Activated naive CD8-positive, alpha-beta T cell treated with anti-CD3 and anti-CD28 coated beads, Interleukin-2, amount 10 ng/mL, durations not matched to agents 7 days and 5 days (primary cell): ENCODE measurements around the gene TRIM36. TPM values are rescaled to one million over a fixed set of nuclear protein-coding genes. Genes with fewer than 3 reads are reported as not detected.

ENCODE experiments used
- ATAC-seq: fragments of 150-1000 bp; cut with Tn5 transposase; one replicate; pipeline ENCODE4 v1.10.0; 2021; ENCODE audit warnings: low read depth, moderate library complexity
- POLR2A ChIA-PET: fragments of 350-600 bp; sonication (Branson Sonifier 250); formaldehyde crosslinking; loops from one replicate; lab custom pipeline; 2021; ENCODE audit warnings: antibody characterized with exemption; lab: Charles Lee
- DNase-seq: peaks from one replicate; pipeline ENCODE4 v3.0.0; 2021
- H3K27ac Mint-ChIP-seq: one replicate; pipeline ENCODE4 v1.8.0; 2022; ENCODE audit warnings: mild to moderate bottlenecking, mixed read lengths
- H3K27me3 Mint-ChIP-seq: one replicate; pipeline ENCODE4 v1.8.0; 2022; ENCODE audit warnings: mild to moderate bottlenecking, moderate library complexity, mixed read lengths
- H3K36me3 Mint-ChIP-seq: one replicate; pipeline ENCODE4 v1.8.0; 2021; ENCODE audit warnings: mild to moderate bottlenecking, mixed read lengths
- H3K4me1 Mint-ChIP-seq: one replicate; pipeline ENCODE4 v1.8.0; 2021; ENCODE audit warnings: mixed read lengths
- H3K4me3 Mint-ChIP-seq: one replicate; pipeline ENCODE4 v1.8.0; 2022; ENCODE audit warnings: mild to moderate bottlenecking, moderate library complexity, mixed read lengths
- H3K9me3 Mint-ChIP-seq: one replicate; pipeline ENCODE4 v1.8.0; 2021; ENCODE audit warnings: mixed read lengths
- total RNA-seq, 2 experiments: library from RNA; stranded (reverse); gene quantifications; one replicate each; pipeline ENCODE4 v1.2.3, GENCODE V29; 2021

Gene TRIM36
- total RNA-seq, 2 experiments from 2014 or later, result 0.17 to 0.26 TPM

- Mint-ChIP-seq H3K27me3 (peaks cover 10% of the 10 kb centered on the region), H3K4me3 (no peak overlapping the region), H3K4me1 (peaks cover 1% of the 10 kb centered on the region), H3K27ac (no peak overlapping the region), H3K9me3 (no peaks in the 10 kb centered on the region), H3K36me3 (no peaks in the 10 kb centered on the region)
- POLR2A ChIA-PET, result no interaction called here
- DNase-seq (no peak), ATAC-seq (no peak)
Measured at GRCh38 chr5:115136294-115136693, 33.4 kb downstream of the TRIM36 start.

DNA sequence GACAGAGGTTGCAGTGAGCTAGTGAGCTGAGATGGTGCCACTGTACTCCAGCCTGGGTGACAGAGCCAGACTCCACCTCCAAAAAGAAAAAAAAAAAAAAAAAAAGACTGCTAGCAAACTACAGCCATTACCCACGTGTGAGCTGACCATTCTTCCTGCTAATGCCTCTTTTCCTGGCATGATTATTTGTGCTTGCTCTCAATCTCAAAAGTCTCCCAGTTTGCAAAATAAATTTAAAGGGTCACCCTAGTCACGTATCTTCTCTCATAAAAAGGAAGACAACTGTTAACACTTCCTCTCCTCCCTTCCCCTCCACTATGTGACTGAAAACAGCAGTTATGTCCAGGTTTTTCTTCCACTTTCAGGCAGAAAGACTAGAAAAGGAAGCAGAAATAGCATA is 37.2 kb downstream of the TRIM36 start:
- Mint-ChIP-seq H3K36me3 (no peaks in the 10 kb centered on the region), H3K27ac (no peak overlapping the region), H3K4me3 (no peak overlapping the region), H3K9me3 (no peaks in the 10 kb centered on the region), H3K27me3 (peaks cover 9% of the 10 kb centered on the region), H3K4me1 (peaks cover 1% of the 10 kb centered on the region)
- DNase-seq (no peak), ATAC-seq (no peak)
- POLR2A ChIA-PET, result no interaction called here

DNA sequence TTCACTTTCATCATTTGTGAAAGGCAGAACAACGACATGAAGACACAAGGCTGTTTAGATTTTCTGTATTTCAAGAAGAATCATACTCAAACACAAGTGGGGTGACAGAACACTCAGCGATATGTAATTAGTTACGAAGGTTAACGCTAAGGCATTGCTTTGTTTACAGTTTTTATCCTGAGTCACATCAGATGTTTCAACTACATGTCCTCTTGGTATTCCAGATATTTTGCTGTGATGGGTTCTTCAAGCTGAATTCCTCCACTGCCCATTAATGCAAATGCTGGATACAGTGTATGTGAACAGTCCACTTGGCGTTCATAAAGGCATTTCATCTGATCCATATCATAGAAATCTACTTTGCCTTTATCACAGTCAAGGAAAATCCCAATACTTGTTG is 43.4 kb downstream of the TRIM36 start:
- H3K27me3 Mint-ChIP-seq, result peaks cover 3% of the 10 kb centered on the region
- ATAC-seq, result no peak
- POLR2A ChIA-PET, result no interaction called here
- no peaks in the 10 kb centered on the region for H3K4me1 Mint-ChIP-seq
- no peak overlapping the region for H3K4me3 Mint-ChIP-seq
- H3K27ac Mint-ChIP-seq, result no peak overlapping the region
- no peak for DNase-seq
- H3K9me3 Mint-ChIP-seq, result peaks cover 1% of the 10 kb centered on the region
- no peaks in the 10 kb centered on the region for H3K36me3 Mint-ChIP-seq

- Mint-ChIP-seq H3K27ac (no peak overlapping the region), H3K27me3 (peaks cover 3% of the 10 kb centered on the region), H3K36me3 (no peaks in the 10 kb centered on the region), H3K4me3 (no peak overlapping the region), H3K9me3 (peaks cover 3% of the 10 kb centered on the region), H3K4me1 (no peaks in the 10 kb centered on the region)
- no peak for ATAC-seq
- no peak for DNase-seq
- POLR2A ChIA-PET, result no interaction called here
Measured at GRCh38 chr5:115124741-115125140, 45.0 kb downstream of the TRIM36 start.

- Mint-ChIP-seq H3K36me3 (no peaks in the 10 kb centered on the region), H3K27me3 (peaks cover 11% of the 10 kb centered on the region), H3K27ac (no peak overlapping the region), H3K4me3 (no peak overlapping the region), H3K9me3 (peaks cover 6% of the 10 kb centered on the region), H3K4me1 (no peaks in the 10 kb centered on the region)
- POLR2A ChIA-PET, result no interaction called here
- DNase-seq (no peak), ATAC-seq (no peak)
Measured at GRCh38 chr5:115116001-115116400, 53.7 kb downstream of the TRIM36 start.

DNA sequence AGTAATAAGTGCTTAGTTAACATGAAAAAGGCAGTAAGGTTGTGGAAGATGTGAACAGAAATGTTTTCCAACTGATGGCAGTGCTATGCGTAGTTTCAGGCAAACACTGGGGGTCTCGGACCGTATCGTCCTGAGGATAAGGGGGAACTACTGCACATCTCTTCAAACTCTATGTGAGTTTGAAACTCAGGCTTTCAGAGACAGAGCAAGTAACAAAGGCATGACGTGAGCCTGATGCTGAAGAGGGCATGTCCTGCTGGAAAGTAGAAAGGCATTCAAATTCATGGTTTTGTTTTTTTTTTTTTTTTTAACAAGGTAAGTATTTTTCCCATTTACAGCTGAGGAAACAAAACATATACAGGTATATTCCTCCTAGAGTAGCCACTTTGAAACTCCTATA is 59.9 kb downstream of the TRIM36 start:
- Mint-ChIP-seq H3K27ac (no peak overlapping the region), H3K4me1 (no peaks in the 10 kb centered on the region), H3K36me3 (no peaks in the 10 kb centered on the region), H3K9me3 (no peaks in the 10 kb centered on the region), H3K27me3 (peaks cover 12% of the 10 kb centered on the region), H3K4me3 (no peak overlapping the region)
- no peak for DNase-seq
- no peak for ATAC-seq
- POLR2A ChIA-PET, result no interaction called here

DNA sequence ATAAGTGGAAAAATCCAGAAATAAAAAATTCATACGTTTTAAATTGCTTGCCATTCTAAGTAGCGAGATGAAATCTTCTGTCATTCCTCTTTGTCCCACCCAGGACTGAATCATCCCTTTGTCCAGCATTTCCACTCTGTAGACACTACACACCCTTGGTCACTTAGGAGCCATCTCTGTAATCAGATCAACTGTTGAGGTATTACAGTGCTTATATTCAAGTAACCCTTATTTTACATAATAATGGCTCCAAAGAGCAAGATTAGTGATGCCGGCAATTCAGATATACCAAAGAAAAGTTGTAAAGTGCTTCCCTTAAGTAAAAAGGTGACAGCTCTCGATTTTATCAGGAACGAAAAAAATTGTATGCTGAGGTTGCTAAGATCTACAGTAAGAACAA is 60.4 kb downstream of the TRIM36 start:
- Mint-ChIP-seq H3K4me3 (no peak overlapping the region), H3K27ac (no peak overlapping the region), H3K27me3 (peaks cover 12% of the 10 kb centered on the region), H3K36me3 (no peaks in the 10 kb centered on the region), H3K9me3 (no peaks in the 10 kb centered on the region), H3K4me1 (no peaks in the 10 kb centered on the region)
- no peak for ATAC-seq
- DNase-seq, result no peak
- POLR2A ChIA-PET, result no interaction called here

DNA sequence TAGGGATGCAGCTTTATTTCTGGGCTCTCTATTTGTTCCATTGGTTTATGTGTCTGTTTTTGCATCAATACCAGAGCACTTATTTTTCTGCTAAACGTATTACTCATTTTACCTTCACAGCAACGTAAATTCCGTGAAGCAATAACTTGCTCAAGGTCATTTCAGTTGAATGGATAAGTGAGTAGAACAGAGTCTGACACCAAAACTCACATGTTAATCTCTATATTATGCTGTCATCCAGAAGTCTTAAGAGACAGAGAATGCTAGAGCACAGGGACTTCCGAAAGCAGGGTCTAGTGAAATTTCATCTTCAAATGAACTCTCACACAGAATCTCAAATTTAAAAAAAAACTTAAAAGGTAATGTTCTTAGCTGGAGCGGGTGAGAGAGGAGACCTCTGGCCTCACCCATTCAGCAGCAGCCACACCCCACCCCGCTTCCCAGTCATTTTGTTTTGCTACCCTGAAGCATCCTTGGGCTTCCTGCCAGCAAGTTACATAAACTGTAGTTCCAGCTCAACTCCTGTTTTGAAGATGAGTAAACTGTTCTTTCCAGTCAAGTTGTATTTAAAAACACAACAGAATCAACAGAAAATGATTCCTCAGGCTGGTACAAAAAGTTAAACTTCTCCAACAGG is 69.3 kb downstream of the TRIM36 start:
- Mint-ChIP-seq H3K4me1 (no peaks in the 10 kb centered on the region), H3K9me3 (no peaks in the 10 kb centered on the region), H3K36me3 (no peaks in the 10 kb centered on the region), H3K4me3 (no peak overlapping the region), H3K27me3 (peaks cover 14% of the 10 kb centered on the region), H3K27ac (no peak overlapping the region)
- DNase-seq (no peak), ATAC-seq (no peak)
- POLR2A ChIA-PET, result interaction anchor here (0.6 kb wide), 1 partner anchor 171 kb away, joined by 5 read pairs; no protein-coding TSS in a partner anchor

DNA sequence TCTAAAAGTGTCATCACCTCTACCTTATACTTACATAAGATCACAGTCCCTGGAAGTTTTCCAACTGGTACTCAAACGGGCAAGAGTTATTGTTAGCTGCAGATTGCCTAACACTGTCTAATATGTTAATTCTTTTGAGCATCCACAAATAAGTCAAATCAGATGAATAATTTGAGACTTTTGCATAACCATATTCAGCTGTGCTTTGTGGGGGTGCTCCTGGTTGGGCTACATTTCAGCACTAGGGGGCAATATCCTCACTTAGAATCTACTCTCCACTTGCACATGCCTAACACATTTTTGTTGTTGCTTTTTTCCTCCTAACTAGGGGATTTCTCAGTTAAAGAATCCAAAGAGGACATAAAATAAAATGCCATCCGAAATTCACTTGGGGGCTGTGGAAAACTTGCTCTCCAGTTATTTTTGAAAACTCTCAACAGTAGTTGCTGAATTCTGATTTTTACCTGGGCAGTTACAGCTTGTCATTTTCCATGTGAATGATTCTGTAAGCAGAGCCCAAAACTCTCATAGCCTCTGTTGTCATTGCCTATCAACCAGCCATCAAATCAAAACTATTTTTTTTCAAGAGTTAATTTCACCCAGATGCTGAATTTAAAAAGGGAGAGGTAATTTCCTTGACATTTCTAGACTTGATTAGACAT is 71.5 kb downstream of the TRIM36 start:
- DNase-seq (no peak), ATAC-seq (peak; percentile 60)
- H3K9me3 Mint-ChIP-seq, result no peaks in the 10 kb centered on the region
- POLR2A ChIA-PET, result no interaction called here
- no peak overlapping the region for H3K4me3 Mint-ChIP-seq
- no peaks in the 10 kb centered on the region for H3K4me1 Mint-ChIP-seq
- H3K36me3 Mint-ChIP-seq, result no peaks in the 10 kb centered on the region
- no peak overlapping the region for H3K27ac Mint-ChIP-seq
- H3K27me3 Mint-ChIP-seq, result peaks cover 14% of the 10 kb centered on the region

DNA sequence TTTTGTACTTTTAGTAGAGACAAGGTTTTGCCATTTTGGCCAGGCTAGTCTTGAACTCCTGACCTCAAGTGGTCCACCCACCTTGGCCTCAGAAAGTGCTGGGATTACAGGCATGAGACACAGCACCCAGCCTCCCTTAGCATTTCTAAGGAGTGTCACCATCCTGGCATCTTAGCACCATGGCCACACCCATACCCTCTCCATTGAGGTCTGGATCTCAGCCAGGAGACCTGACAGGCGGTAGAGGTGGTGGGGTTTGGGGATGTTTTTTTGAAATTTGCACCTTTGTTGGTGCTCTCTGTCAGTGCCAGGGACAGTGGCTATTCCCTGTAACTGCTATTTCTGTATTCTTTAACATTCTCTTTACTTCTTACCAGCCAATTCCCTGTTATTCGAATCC is 72.5 kb downstream of the TRIM36 start:
- Mint-ChIP-seq H3K36me3 (no peaks in the 10 kb centered on the region), H3K27me3 (peaks cover 17% of the 10 kb centered on the region), H3K9me3 (no peaks in the 10 kb centered on the region), H3K4me1 (no peaks in the 10 kb centered on the region), H3K4me3 (no peak overlapping the region), H3K27ac (no peak overlapping the region)
- POLR2A ChIA-PET, result no interaction called here
- no peak for ATAC-seq
- DNase-seq, result no peak

DNA sequence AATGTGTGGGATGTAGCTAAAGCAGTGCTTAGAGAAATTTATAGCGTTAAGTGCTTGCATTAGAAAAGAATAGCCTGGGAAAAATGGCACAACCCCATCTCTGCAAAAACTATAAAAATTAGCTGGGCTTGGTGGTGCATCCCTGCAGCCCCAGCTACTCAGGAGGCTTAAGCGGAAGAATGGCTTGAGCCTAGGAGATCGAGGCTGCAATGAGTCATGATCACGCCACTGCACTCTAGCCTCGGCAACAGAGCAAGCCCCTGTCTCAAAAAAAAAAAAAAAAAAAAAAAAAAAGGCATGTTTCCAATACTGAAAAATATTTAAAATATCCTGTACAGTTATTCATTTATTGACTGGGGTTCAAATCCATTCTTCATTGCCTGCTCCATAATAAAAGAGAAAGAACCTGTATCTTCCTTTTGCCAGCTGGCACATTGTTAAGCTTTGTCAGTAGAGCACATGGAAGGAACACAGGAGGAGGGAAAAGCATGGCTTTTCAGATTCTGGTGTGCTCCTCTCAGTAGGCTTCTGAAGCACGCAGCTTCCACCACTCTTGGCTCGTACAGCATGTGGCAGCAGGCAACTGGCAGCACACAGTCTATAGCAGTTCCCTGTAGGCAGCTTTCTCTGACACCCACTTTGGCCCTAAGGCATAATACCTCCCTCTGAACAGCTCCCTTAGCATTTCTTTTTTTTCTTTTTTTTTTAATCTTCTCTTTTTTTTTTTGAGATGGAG is 73.5 kb downstream of the TRIM36 start:
- no peak for ATAC-seq
- H3K4me3 Mint-ChIP-seq, result no peak overlapping the region
- H3K36me3 Mint-ChIP-seq, result no peaks in the 10 kb centered on the region
- POLR2A ChIA-PET, result no interaction called here
- no peak for DNase-seq
- peaks cover 19% of the 10 kb centered on the region for H3K27me3 Mint-ChIP-seq
- no peaks in the 10 kb centered on the region for H3K9me3 Mint-ChIP-seq
- no peaks in the 10 kb centered on the region for H3K4me1 Mint-ChIP-seq
- H3K27ac Mint-ChIP-seq, result no peak overlapping the region

DNA sequence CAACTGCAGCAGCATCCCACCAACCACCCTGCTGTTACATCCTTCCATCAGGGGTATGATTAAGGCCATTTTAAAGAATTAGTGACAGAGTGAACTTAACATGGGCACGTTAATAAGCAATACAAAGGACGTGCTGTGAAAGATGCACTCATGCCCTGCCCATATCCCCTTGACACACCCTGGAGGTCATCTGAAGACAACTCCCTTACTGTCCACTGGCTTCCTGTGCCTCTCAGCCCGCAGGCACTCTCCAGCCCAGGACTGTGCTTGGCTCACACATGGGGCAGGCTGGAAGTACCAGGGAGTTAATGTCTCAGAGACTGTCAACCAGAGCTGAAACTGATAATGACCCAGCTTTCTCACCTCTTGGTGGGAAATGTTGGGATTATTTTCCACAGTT is 81.8 kb downstream of the TRIM36 start:
- POLR2A ChIA-PET, result no interaction called here
- no peak for DNase-seq
- ATAC-seq, result no peak
- peaks cover 19% of the 10 kb centered on the region for H3K27me3 Mint-ChIP-seq
- no peaks in the 10 kb centered on the region for H3K4me1 Mint-ChIP-seq
- no peaks in the 10 kb centered on the region for H3K9me3 Mint-ChIP-seq
- H3K4me3 Mint-ChIP-seq, result no peak overlapping the region
- no peaks in the 10 kb centered on the region for H3K36me3 Mint-ChIP-seq
- no peak overlapping the region for H3K27ac Mint-ChIP-seq

- no peaks in the 10 kb centered on the region for H3K4me1 Mint-ChIP-seq
- H3K9me3 Mint-ChIP-seq, result no peaks in the 10 kb centered on the region
- H3K4me3 Mint-ChIP-seq, result no peak overlapping the region
- POLR2A ChIA-PET, result no interaction called here
- H3K27me3 Mint-ChIP-seq, result peaks cover 19% of the 10 kb centered on the region
- no peak for DNase-seq
- no peak for ATAC-seq
- H3K27ac Mint-ChIP-seq, result no peak overlapping the region
- H3K36me3 Mint-ChIP-seq, result no peaks in the 10 kb centered on the region
Measured at GRCh38 chr5:115086473-115086872, 83.2 kb downstream of the TRIM36 start.

DNA sequence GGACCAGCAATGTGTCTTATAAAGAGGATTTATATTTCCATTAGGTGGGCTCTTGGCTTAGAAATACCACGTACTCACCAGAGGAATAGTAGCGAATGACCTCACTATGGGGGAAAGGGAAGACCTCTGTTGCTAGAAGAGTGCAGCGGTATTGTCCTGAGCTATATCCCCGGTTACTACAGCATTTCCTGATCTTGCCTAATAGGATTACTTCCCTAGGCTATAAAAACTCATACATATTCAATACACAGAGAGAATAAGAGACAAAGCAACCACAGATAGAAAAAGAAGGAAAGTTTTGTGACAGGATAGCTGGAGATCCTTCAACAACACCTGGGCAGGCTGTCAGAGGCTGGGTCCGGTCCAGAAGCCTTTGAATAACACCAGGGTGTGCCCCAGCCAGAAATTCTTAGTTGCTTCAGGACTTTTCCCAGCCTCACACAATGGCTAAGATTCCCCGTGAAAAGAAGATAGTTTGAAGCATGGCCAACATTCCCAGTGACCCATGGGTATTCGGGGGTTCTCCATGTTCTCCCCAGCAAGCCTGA is 85.4 kb downstream of the TRIM36 start:
- no peaks in the 10 kb centered on the region for H3K4me1 Mint-ChIP-seq
- no peak overlapping the region for H3K27ac Mint-ChIP-seq
- peaks cover 15% of the 10 kb centered on the region for H3K27me3 Mint-ChIP-seq
- no peak overlapping the region for H3K4me3 Mint-ChIP-seq
- no peaks in the 10 kb centered on the region for H3K36me3 Mint-ChIP-seq
- H3K9me3 Mint-ChIP-seq, result no peaks in the 10 kb centered on the region
- DNase-seq (no peak), ATAC-seq (no peak)
- POLR2A ChIA-PET, result no interaction called here
